Hematopoietic multipotent progenitor cell treated with erythropoietin and hydrocortisone succinate and interleukin-3 and kit ligand, for 15 days (in vitro differentiated cells): ENCODE results near the gene RDM1.
A peak's percentile ranks its signal among the peaks of the same experiment; 100 is the strongest.
"Not testable (repeated sequence)": the region's sequence is repeated elsewhere in the genome, so short reads cannot be mapped to it uniquely, and the experiment has no call there.

ENCODE experiments used
- DNase-seq: peaks from one replicate; pipeline ENCODE4 v3.0.0-alpha.2; 2015; ENCODE audit warnings: low spot score

Gene RDM1

GRCh38 chr17:35930211-35931065 lies at the start of gene RDM1:
Gene RDM1, minus strand, starts transcription at chr17:35930773. Its CDS starts 46 bp downstream, at chr17:35930727.
- DNase-seq, result peak; percentile 75

GRCh38 chr17:35978346-35978745 lies 47.8 kb upstream of the RDM1 start:
- DNase-seq, result no peak

- no peak for DNase-seq
Observed at GRCh38 chr17:35977509-35977908, 46.9 kb upstream of the RDM1 start.

GRCh38 chr17:35973333-35974260 lies 43.0 kb upstream of the RDM1 start:
- no peak for DNase-seq

- no peak for DNase-seq
Observed at GRCh38 chr17:35972945-35973332, 42.4 kb upstream of the RDM1 start.

GRCh38 chr17:35972535-35972934 lies 42.0 kb upstream of the RDM1 start:
- no peak for DNase-seq

- no peak for DNase-seq
Observed at GRCh38 chr17:35972066-35972465, 41.5 kb upstream of the RDM1 start.

GRCh38 chr17:35969558-35970380 lies 39.2 kb upstream of the RDM1 start:
- peak; percentile 71 for DNase-seq

GRCh38 chr17:35968520-35969054 lies 38.0 kb upstream of the RDM1 start:
- no peak for DNase-seq

GRCh38 chr17:35965272-35965671 lies 34.7 kb upstream of the RDM1 start:
- no peak for DNase-seq

- no peak for DNase-seq
Observed at GRCh38 chr17:35963663-35964062, 33.1 kb upstream of the RDM1 start.

- DNase-seq, result no peak
Observed at GRCh38 chr17:35953720-35954119, 23.1 kb upstream of the RDM1 start.

- DNase-seq, result no peak
Observed at GRCh38 chr17:35949401-35949800, 18.8 kb upstream of the RDM1 start.

- no peak for DNase-seq
Observed at GRCh38 chr17:35948092-35948491, 17.5 kb upstream of the RDM1 start.

GRCh38 chr17:35947156-35947585 lies 16.6 kb upstream of the RDM1 start:
- DNase-seq, result peak; percentile 15

- DNase-seq, result no peak
Observed at GRCh38 chr17:35944151-35944550, 13.6 kb upstream of the RDM1 start.

GRCh38 chr17:35943537-35943936 lies 13.0 kb upstream of the RDM1 start, which contains the start of gene LYZL6:
Gene LYZL6, minus strand, starts transcription at chr17:35943713. Its CDS starts 4,357 bp downstream, at chr17:35939356.
- DNase-seq, result no peak

- no peak for DNase-seq
Observed at GRCh38 chr17:35942588-35943186, 12.1 kb upstream of the RDM1 start.

- DNase-seq, result not testable (repeated sequence)
Observed at GRCh38 chr17:35938492-35938891, 7.9 kb upstream of the RDM1 start.

- DNase-seq, result no peak
Observed at GRCh38 chr17:35936063-35936462, 5.5 kb upstream of the RDM1 start.

GRCh38 chr17:35934760-35935159 lies 4.2 kb upstream of the RDM1 start:
- no peak for DNase-seq
